Measurements from ENCODE around the gene HNRNPAB. TPM values are rescaled to one million over a fixed set of nuclear protein-coding genes. Genes with fewer than 3 reads are reported as not detected.

The HNRNPAB gene
- total RNA-seq, 1 donor from 2014 or later: 466 TPM

- H3K27ac Mint-ChIP-seq (ENCODE audit: unreplicated experiment): no peak overlapping the region
- TF ChIP-seq CTCF (conservative IDR thresholded peaks at IDR 0.05): no peak
- H3K4me1 Mint-ChIP-seq: peaks cover 20% of the 10 kb centered on the region
- peaks cover under 1% of the 10 kb centered on the region for H3K36me3 Mint-ChIP-seq (ENCODE audit: low read depth)
- H3K27me3 Mint-ChIP-seq (ENCODE audit: low read depth): peaks cover 4% of the 10 kb centered on the region
- no peak for DNase-seq (ENCODE audit: low read depth, low spot score)
- H3K4me3 Mint-ChIP-seq: peak overlapping the region; percentile 79
- no peaks in the 10 kb centered on the region for H3K9me3 Mint-ChIP-seq
Observed at GRCh38 chr5:178235588-178235974, 31.2 kb downstream of the HNRNPAB start.

- no peak overlapping the region for H3K27ac Mint-ChIP-seq (ENCODE audit: unreplicated experiment)
- H3K27me3 Mint-ChIP-seq (ENCODE audit: low read depth): peaks cover 4% of the 10 kb centered on the region
- no peaks in the 10 kb centered on the region for H3K36me3 Mint-ChIP-seq (ENCODE audit: low read depth)
- H3K9me3 Mint-ChIP-seq: no peaks in the 10 kb centered on the region
- no peak for DNase-seq (ENCODE audit: low read depth, low spot score)
- peak overlapping the region; percentile 32 for H3K4me3 Mint-ChIP-seq
- peaks cover 18% of the 10 kb centered on the region for H3K4me1 Mint-ChIP-seq
- TF ChIP-seq CTCF (conservative IDR thresholded peaks at IDR 0.05): no peak
Observed at GRCh38 chr5:178236126-178236525, 31.8 kb downstream of the HNRNPAB start.

GRCh38 chr5:178236679-178237078 is 32.3 kb downstream of the HNRNPAB start:
- Mint-ChIP-seq H3K36me3 (ENCODE audit: low read depth) (no peaks in the 10 kb centered on the region), H3K27me3 (ENCODE audit: low read depth) (peaks cover 4% of the 10 kb centered on the region), H3K4me1 (peaks cover 12% of the 10 kb centered on the region), H3K9me3 (no peaks in the 10 kb centered on the region), H3K27ac (ENCODE audit: unreplicated experiment) (no peak overlapping the region), H3K4me3 (peak overlapping the region; percentile 32)
- TF ChIP-seq CTCF (conservative IDR thresholded peaks at IDR 0.05): no peak
- DNase-seq (ENCODE audit: low read depth, low spot score): no peak

GRCh38 chr5:178237431-178238312 is 33.3 kb downstream of the HNRNPAB start:
- Mint-ChIP-seq H3K27ac (ENCODE audit: unreplicated experiment) (peak overlapping the region; percentile 57), H3K4me1 (peaks cover 10% of the 10 kb centered on the region), H3K36me3 (ENCODE audit: low read depth) (no peaks in the 10 kb centered on the region), H3K4me3 (no peak overlapping the region), H3K27me3 (ENCODE audit: low read depth) (peaks cover 7% of the 10 kb centered on the region), H3K9me3 (no peaks in the 10 kb centered on the region)
- DNase-seq (ENCODE audit: low read depth, low spot score): no peak
- no peak for TF ChIP-seq CTCF (conservative IDR thresholded peaks at IDR 0.05)

GRCh38 chr5:178238313-178238635 is 33.9 kb downstream of the HNRNPAB start:
- Mint-ChIP-seq H3K9me3 (no peaks in the 10 kb centered on the region), H3K4me3 (no peak overlapping the region), H3K27ac (ENCODE audit: unreplicated experiment) (peak overlapping the region; percentile 57), H3K4me1 (peaks cover 10% of the 10 kb centered on the region), H3K36me3 (ENCODE audit: low read depth) (no peaks in the 10 kb centered on the region), H3K27me3 (ENCODE audit: low read depth) (peaks cover 7% of the 10 kb centered on the region)
- no peak for DNase-seq (ENCODE audit: low read depth, low spot score)
- TF ChIP-seq CTCF (conservative IDR thresholded peaks at IDR 0.05): no peak

All from neural crest cell (in vitro differentiated cells).